ENCODE data around the gene KLF16. TPM values are rescaled to one million over a fixed set of nuclear protein-coding genes. Genes with fewer than 3 reads are reported as not detected.

KLF16 gene
- total RNA-seq, 1 donor from 2014 or later, result 15.2 TPM

DNA sequence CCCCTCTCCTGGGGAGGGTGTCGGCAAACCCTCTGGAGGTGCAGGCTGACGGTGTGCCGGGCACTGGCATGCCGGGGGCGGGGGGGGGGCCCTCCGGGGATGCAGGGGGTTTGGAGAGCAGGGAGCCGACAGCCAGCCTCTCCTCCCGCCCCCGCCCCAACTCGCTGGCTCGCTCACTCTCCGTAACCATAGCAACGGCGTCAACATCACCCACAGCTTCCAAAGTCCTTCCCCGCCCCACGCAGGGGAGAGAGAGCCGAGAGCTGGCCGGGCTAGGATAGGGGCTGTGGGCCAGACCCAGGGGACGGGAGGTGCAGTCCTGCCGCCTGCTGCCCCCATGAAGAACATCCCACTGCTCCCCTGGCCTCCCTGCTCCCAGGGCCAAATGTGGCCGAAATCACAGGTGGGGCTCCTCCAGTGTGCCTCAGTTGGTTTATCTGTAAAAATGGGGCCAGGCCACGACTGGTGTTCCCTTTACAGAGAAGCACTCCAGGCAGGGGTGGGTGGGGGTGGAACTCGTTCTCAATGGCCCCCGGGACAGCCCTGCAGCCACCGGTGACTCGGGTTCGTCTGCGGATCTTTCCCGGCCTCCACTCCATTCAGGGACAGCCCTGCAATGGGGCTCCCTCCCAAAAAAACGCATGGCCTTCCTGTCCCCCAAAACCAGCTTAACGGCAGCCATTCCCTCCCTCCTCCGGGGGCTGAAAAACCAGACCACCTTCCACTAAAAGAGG is 3.2 kb downstream of the KLF16 start:
- no peaks in the 10 kb centered on the region for H3K27me3 ChIP-seq
- no peak for TF ChIP-seq CTCF (IDR thresholded peaks at IDR 0.05)
- no peaks in the 10 kb centered on the region for H3K36me3 ChIP-seq
- intact Hi-C loops (cut with DNase I), result loop anchor here (5.0 kb wide), 1 partner anchor 292 kb away; the partner anchor contains the start of gene AP3D1
- no peak overlapping the region for H3K27ac ChIP-seq
- no peaks in the 10 kb centered on the region for H3K9me3 ChIP-seq
- no peak for DNase-seq (ENCODE audit: low spot score in 2 of 2)
- H3K4me3 ChIP-seq, result no peak overlapping the region
- H3K4me1 ChIP-seq, result peaks cover 16 to 29% of the 10 kb centered on the region in 2 donors

DNA sequence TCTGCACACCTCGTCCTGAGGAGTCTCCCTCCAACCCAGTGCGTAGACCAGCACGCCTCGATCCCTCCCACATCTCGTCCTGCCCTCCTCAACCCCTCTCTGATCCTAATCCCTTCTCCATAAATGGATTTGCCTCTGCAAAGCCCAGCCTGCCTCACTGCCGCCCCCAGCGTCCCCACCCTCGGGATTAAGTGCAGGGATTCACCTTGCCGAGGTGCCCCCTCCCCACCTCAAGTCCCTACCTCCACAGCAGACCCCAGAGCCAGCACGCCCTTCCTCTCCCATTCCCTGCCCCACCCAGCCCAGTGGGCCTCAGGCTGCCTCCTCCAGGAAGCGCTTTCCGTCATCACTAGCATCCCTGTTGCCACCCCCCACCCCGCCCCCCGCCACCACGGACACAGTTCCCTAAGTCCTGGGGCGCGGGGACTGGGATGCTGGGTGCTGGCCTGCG is 4.0 kb downstream of the KLF16 start:
- no peak overlapping the region for H3K4me3 ChIP-seq
- H3K27me3 ChIP-seq, result no peaks in the 10 kb centered on the region
- peaks cover 16 to 29% of the 10 kb centered on the region in 2 donors for H3K4me1 ChIP-seq
- no peak for TF ChIP-seq CTCF (IDR thresholded peaks at IDR 0.05)
- H3K9me3 ChIP-seq, result no peaks in the 10 kb centered on the region
- no peak overlapping the region for H3K27ac ChIP-seq
- DNase-seq (ENCODE audit: low spot score in 2 of 2), result no peak
- peaks cover 0 to under 1% of the 10 kb centered on the region in 2 donors for H3K36me3 ChIP-seq
- intact Hi-C loops (cut with DNase I), result no loop called here

GRCh38 chr19:1858412-1859081 is 4.8 kb downstream of the KLF16 start:
- DNase-seq (ENCODE audit: low spot score in 2 of 2), result no peak
- no peaks in the 10 kb centered on the region for H3K9me3 ChIP-seq
- H3K36me3 ChIP-seq, result peaks cover 0 to 5% of the 10 kb centered on the region in 2 donors
- no peak overlapping the region for H3K27ac ChIP-seq
- H3K27me3 ChIP-seq, result no peaks in the 10 kb centered on the region
- intact Hi-C loops (cut with DNase I), result no loop called here
- TF ChIP-seq CTCF (IDR thresholded peaks at IDR 0.05), result no peak
- peaks cover 18 to 34% of the 10 kb centered on the region in 2 donors for H3K4me1 ChIP-seq
- no peak overlapping the region for H3K4me3 ChIP-seq

- H3K4me1 ChIP-seq, result peaks cover 19 to 35% of the 10 kb centered on the region in 2 donors
- intact Hi-C loops (cut with DNase I), result no loop called here
Measured at GRCh38 chr19:1857648-1858326, 5.6 kb downstream of the KLF16 start.

More at GRCh38 chr19:1857648-1858326, 5.6 kb downstream of the KLF16 start:
- H3K27ac ChIP-seq, result peak overlapping the region; percentile 51 to 65
- no peaks in the 10 kb centered on the region for H3K27me3 ChIP-seq
- peak overlapping the region; percentile 47 to 62 for H3K4me3 ChIP-seq
- DNase-seq (ENCODE audit: low spot score in 2 of 2), result no peak
- no peak for TF ChIP-seq CTCF (IDR thresholded peaks at IDR 0.05)
- peaks cover 0 to 5% of the 10 kb centered on the region in 2 donors for H3K36me3 ChIP-seq
- H3K9me3 ChIP-seq, result no peaks in the 10 kb centered on the region
